HG03571 (cell line): Measurements from ENCODE around the gene CISH.
A peak's percentile ranks its signal among the peaks of the same experiment; 100 is the strongest.

Source experiments
- ATAC-seq: cut with Tn5 transposase; IDR thresholded peaks from one replicate; pipeline ENCODE4 v1.9.1; 2021; ENCODE audit not compliant: unreplicated experiment

Gene CISH, protein sequence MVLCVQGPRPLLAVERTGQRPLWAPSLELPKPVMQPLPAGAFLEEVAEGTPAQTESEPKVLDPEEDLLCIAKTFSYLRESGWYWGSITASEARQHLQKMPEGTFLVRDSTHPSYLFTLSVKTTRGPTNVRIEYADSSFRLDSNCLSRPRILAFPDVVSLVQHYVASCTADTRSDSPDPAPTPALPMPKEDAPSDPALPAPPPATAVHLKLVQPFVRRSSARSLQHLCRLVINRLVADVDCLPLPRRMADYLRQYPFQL

DNA sequence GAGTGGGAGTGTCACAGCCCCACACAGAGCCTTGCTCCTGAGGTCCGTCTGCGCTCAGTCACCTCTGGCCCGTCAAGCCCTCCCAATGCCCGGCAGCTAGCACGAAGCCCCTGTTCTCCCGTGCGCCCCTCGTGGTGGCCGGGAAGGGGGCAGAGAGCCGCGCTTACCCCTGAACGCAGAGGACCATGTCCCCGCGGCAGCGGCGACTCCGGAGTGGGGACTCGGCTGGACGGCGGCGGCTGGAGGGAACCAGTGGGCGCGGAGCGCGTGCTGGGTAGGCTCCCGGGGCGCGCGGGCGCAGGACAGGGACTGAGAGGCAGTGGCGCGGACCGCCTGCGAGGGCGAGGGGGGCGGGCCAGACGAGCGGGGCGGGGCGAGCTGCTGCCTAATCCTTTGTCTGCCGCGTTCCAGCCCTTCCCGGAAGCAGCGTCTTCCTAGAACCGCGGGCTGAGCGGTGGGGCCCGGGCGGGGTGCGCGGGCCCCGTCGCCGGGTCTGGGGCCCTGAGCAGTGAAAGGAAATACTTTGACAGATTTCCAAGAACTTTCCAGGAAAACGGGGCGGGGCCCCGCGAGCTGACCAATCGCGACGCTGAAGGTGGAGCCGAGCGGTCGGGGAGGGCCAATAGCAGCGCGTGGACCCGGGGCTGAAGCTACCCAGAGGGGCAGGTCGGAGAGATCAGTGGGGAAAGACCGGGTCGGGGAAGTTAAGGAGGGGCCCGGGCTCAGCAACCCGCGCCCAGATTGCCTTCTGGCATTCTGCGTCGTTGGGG is at the start of gene CISH:
CISH (minus strand) TSS at position 311 of the 770 bp plus-strand sequence; CDS start at position 187, 124 bp downstream.
- ATAC-seq = peak; percentile 73

DNA sequence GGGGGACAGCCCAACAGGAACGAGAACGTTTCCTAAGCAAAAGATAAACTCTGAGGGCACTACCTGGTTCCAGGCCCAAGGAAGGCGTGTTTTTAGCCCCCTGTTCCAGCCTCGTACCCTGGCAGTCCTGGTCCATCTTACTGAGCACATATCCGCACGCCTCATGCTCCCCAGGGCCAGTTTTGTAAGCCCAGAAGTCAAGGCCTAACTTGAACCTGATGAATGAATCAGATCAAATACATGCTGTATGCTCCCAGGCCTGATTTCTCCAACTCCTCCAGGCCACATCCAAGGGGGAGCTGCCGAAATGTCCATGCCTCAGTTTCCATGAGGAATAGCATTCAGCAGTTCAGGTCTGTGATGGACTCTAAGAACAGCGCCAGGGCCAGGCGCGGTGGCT is 48.8 kb upstream of the CISH start:
- no peak for ATAC-seq

DNA sequence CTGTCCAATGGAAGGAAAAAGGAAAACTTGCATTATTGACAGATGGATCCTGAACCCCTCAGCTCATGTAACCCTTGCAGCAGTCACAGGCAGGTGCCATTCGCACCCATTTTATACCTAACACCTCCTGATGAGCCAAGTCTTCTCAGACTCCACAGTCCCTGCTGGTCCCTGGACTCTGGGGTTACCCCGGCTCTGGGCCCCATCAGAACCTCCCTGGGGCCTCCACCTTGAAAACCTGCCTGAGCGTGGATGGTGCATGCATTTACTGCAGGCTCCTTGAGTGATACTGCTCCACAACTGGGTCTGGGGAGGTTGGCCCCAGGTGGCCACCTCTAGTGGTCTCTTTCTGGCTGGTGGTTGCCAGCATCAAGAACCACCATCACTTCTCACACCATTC is 47.3 kb upstream of the CISH start:
- no peak for ATAC-seq

DNA sequence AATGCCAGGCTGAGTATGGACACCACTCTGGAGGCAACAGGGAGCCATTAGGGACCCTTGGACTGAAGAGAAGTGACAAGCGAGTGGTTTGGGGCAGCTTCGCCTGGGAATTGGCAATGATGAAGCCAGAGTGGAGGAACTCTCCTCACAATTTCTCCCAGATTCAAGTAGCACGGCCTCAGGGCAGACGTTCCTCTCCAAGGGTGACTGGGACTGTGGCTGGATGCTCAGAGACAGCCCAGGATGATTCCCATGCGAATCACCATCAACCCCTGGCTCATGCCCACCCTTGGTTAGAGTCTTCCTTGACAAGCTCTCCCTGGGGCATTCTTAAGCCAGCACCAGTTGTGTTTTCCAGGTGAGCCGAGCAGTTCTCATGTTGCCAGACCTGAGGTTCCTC is 46.8 kb upstream of the CISH start:
- ATAC-seq = no peak

GRCh38 chr3:50657816-50658215 is 46.2 kb upstream of the CISH start:
- ATAC-seq = no peak

GRCh38 chr3:50657407-50657806 is 45.8 kb upstream of the CISH start:
- no peak for ATAC-seq

DNA sequence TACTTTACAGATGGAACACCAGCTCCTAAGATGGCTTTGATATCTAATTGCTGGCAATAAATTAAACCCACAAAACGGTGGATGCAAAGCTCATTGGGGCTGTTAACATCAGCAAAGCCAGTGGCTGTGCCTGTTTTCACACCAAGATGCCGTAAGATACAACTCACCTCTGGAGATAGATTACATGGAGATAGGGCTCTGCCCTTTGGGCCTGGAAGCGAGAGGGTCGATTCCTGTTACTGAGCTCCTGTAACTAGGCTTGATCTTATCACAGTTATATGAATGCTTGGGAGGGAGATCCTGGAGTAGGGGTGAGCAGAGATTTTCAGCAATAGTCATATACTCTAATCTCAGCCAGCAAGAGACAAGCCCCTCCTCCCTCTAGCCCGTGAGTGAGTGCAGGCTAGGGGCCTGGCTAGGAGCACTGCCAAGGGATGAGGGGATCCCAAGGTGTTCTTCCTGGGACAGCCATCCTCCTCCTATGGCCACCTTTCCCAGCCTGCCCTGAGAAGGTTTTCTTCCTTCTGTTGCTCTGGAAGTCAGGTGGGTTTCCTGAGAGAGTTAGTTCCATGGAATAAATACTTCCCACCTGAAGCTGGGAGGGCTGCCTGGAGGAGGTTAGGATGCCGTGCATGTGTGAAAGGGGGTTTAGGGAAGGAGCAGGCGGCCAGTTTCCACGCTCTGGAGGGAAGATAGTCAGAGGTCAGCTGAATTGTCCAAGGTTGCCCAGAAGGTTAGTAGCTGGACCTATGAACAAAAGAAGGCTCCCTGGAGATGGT is 45.0 kb upstream of the CISH start:
- ATAC-seq = no peak

GRCh38 chr3:50655009-50655830 is 43.6 kb upstream of the CISH start:
- ATAC-seq = no peak

GRCh38 chr3:50653937-50654595 is 42.5 kb upstream of the CISH start:
- no peak for ATAC-seq

DNA sequence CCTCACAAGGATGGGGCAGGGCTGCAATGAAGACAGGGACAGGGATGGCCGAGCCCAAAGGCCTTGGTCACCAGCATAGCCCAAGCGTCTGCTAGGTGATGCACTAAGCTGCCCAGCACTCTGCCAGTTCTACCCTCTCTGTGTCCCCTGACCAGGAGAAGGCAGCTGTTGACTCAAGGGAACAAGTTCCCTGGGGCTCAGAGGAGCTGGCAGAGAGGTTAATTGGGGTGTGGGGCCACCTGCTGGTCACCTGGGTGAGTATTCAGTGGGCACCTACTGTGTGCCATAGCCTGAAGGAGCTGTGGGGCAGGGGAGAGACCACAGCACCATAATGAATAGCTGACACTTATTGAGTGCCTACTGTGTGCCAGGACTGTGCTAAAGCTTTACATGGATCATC is 41.1 kb upstream of the CISH start:
- ATAC-seq = peak; percentile 53

DNA sequence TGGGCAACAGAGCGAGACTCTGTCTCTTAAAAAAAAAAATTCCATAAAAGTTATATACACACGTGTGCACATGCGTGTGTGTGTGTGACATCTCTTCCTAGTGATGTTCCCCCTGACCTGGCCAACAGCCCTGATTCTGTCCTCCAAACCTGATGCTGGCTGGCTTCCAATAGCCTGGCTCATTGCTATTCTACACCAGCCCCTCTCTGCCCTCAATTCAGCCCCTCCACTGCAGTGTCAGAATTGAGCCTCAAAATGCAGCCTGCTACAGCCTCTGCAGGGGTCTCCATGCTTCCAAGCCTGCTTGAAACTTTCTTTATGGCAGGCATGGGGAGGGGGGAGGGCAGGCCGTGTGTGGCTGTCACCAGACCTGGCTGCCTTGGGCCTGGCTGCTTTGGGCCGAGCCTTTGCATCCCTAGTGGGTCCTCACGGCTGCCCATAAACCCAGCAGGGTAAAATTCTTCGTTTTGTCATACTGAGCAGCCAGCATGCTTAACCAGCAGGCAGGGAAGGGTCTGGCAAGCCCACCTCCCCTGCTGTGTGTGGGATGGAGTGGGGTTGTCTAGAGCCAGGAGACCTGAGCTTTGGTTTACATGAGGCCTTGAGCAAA is 40.5 kb upstream of the CISH start:
- no peak for ATAC-seq

GRCh38 chr3:50651445-50651844 is 39.9 kb upstream of the CISH start:
- ATAC-seq = no peak

GRCh38 chr3:50650018-50650417 is 38.4 kb upstream of the CISH start:
- no peak for ATAC-seq

GRCh38 chr3:50649451-50649931 is 37.9 kb upstream of the CISH start:
- no peak for ATAC-seq

DNA sequence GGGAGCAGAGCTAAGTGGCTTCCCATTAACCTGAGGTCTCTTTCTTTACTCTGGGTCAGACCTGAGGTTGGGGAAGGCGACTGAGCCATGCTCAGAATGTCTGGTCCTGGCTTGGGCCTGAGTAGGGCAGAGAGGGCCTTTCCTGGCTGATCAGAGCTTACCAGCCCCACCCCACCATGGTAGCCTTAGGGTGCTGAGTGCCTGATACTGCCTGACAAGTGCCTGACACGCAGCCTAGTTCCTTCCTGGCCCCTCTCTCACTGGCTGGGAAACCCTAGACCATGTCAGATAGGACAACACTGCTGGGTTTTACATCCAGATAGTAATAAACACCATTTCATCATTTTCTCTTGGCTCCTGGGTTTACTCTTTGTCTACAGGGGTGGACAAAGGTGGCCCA is 37.4 kb upstream of the CISH start:
- no peak for ATAC-seq

DNA sequence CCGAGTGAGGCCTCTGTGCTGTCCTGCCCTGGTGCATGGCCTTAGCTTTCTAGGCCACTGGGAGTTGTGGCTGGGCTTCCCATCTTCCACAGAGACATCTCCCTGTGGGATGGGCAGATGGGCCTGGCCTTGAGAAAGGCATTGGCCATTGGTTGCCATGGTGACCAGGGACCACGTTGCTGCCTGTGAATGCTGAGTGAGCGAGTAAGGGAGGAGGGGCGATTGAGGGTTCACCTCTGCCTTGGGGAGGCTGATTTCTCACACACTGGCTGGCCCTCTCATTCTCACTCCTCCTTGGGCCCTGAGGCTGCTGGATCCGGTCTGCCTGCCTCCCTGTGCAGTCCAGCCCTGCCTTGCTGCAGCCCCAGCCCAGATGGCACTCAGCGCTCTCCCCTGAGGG is 36.7 kb upstream of the CISH start:
- ATAC-seq = no peak

- ATAC-seq = no peak
Measured at GRCh38 chr3:50645378-50645777, 33.8 kb upstream of the CISH start.

GRCh38 chr3:50644561-50644960 is 33.0 kb upstream of the CISH start:
- ATAC-seq = no peak

GRCh38 chr3:50642382-50642781 is 30.8 kb upstream of the CISH start:
- ATAC-seq = no peak

DNA sequence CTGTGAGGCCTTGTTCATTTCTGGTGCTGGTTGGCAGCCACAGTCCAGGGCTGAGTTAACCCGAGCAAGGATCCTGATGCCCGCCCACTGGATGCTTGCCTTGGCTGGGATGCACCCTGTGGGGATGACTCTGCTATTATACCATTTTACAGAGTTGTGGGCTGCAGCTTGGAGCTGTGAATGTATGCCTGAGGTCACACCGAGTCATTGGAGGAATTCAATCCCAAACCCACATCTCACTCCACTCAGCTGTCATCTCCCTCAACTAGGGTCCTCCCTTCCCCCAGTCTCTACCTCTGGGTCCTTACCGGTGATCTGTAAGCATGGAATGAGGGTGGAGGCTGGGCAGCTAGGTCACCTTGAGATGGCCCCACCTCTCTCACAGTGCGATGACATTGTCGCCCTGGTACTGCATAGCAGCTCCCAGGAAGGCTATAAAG is 27.5 kb upstream of the CISH start:
- no peak for ATAC-seq
